NCI-H187 treated with DMSO at 0.1 percent for 48 hours (cell line): ENCODE data around the gene ADARB2.

ENCODE experiments used
- DNase-seq: peaks from one replicate; lab custom pipeline; 2025; lab: John Stamatoyannopoulos, UW

The ADARB2 gene

GRCh38 chr10:1524540-1524939 is 212.8 kb downstream of the ADARB2 start:
- no peak for DNase-seq

GRCh38 chr10:1523221-1523620 is 214.1 kb downstream of the ADARB2 start:
- no peak for DNase-seq

- no peak for DNase-seq
Observed at GRCh38 chr10:1522237-1522636, 215.1 kb downstream of the ADARB2 start.

- no peak for DNase-seq
Observed at GRCh38 chr10:1521741-1522140, 215.6 kb downstream of the ADARB2 start.

- no peak for DNase-seq
Observed at GRCh38 chr10:1520909-1521565, 216.3 kb downstream of the ADARB2 start.

- DNase-seq, result no peak
Observed at GRCh38 chr10:1519391-1519790, 217.9 kb downstream of the ADARB2 start.

- DNase-seq, result no peak
Observed at GRCh38 chr10:1517684-1518083, 219.6 kb downstream of the ADARB2 start.

GRCh38 chr10:1516492-1517165 is 220.7 kb downstream of the ADARB2 start:
- DNase-seq, result no peak

- DNase-seq, result no peak
Observed at GRCh38 chr10:1515780-1516491, 221.4 kb downstream of the ADARB2 start.

- DNase-seq, result no peak
Observed at GRCh38 chr10:1515121-1515779, 222.1 kb downstream of the ADARB2 start.

- DNase-seq, result no peak
Observed at GRCh38 chr10:1514681-1515080, 222.6 kb downstream of the ADARB2 start.

- no peak for DNase-seq
Observed at GRCh38 chr10:1513221-1513620, 224.1 kb downstream of the ADARB2 start.

GRCh38 chr10:1509011-1509530 is 228.3 kb downstream of the ADARB2 start:
- DNase-seq, result no peak

- no peak for DNase-seq
Observed at GRCh38 chr10:1508096-1508495, 229.2 kb downstream of the ADARB2 start.

- no peak for DNase-seq
Observed at GRCh38 chr10:1507436-1507835, 229.9 kb downstream of the ADARB2 start.

GRCh38 chr10:1504940-1505339 is 232.4 kb downstream of the ADARB2 start:
- DNase-seq, result no peak

- DNase-seq, result no peak
Observed at GRCh38 chr10:1504286-1504685, 233.0 kb downstream of the ADARB2 start.

- DNase-seq, result no peak
Observed at GRCh38 chr10:1502451-1502850, 234.9 kb downstream of the ADARB2 start.

- DNase-seq, result no peak
Observed at GRCh38 chr10:1499359-1499957, 237.9 kb downstream of the ADARB2 start.

- no peak for DNase-seq
Observed at GRCh38 chr10:1498746-1499358, 238.5 kb downstream of the ADARB2 start.

GRCh38 chr10:1495915-1496517 is 241.3 kb downstream of the ADARB2 start:
- DNase-seq, result no peak
